Measurements from ENCODE around the gene UTS2R. TPM values are rescaled to one million over a fixed set of nuclear protein-coding genes. Genes with fewer than 3 reads are reported as not detected.

The UTS2R gene
- total RNA-seq, 2 experiments from 2014 or later: not detected

DNA sequence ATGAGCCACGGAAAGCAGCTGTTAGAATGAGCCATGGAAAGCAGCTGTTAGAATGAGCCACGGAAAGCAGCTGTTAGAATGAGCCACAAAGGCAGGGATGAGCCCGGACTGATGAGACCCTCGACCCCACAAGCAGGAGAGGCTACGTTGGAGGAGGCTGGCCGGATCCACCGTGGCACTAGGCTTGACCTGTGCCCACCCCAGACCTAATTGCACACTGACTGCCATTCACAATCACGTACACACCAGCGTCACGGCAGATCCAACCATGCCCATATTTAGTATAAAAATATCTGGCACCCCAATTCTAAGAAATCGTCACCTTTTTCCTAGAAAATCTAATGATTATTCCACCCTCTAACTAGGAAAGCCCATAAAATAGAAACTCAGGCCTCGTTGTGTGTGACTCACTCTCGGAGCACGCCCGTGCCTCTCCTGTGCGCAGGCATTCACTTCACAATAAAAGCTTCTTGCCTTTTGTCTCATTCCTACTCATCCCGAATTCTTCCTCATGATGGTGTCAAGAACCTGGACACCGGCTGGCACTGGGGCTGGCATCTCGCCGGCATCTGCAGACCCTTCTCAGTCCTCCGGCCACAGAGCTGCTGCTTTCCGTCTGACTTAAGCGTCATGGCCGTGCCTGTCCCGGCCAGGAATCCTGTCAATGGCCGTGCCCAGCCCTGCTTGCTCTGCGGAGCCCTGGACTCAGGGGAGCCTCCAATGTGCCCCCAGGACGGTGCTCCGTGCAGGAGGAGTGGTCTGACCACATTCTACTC, 32.5 kb upstream of the UTS2R start:
- POLR2A ChIA-PET: no interaction called here
- intact Hi-C loops (cut with DNase I, micrococcal nuclease): loop anchor here in 1 of 2 experiments (5.0 kb wide), 1 partner anchor 42 kb away; no protein-coding TSS in a partner anchor
- no peak overlapping the region for H3K27ac Mint-ChIP-seq

GRCh38 chr17:82339634-82340580, 31.7 kb upstream of the UTS2R start:
- no peak overlapping the region for H3K4me3 Mint-ChIP-seq
- POLR2A ChIA-PET: no interaction called here
- H3K27me3 ChIP-seq (ENCODE audit: control insufficient read depth in 1 of 2, insufficient read depth in 2 of 2, low read length in 2 of 2): no peaks in the 10 kb centered on the region
- no peaks in the 10 kb centered on the region for H3K9me3 Mint-ChIP-seq
- no peak overlapping the region for H3K27ac Mint-ChIP-seq
- no peak for TF ChIP-seq CTCF (IDR thresholded peaks at IDR 0.05)
- CTCF ChIA-PET: no interaction called here
- H3K4me3 ChIP-seq (ENCODE audit: low read length): no peak overlapping the region
- H3K27me3 Mint-ChIP-seq: peaks cover 2% of the 10 kb centered on the region
- peaks cover 6% of the 10 kb centered on the region for H3K4me1 Mint-ChIP-seq (ENCODE audit: low read depth)
- ATAC-seq (ENCODE audit: poor library complexity) (no peak), DNase-seq (no peak)
- H3K27ac ChIP-seq (ENCODE audit: low read depth in 1 of 2, low read length in 2 of 2): no peak overlapping the region
- intact Hi-C loops (cut with DNase I, micrococcal nuclease): loop anchor here in 1 of 2 experiments (5.0 kb wide), 1 partner anchor 43 kb away; no protein-coding TSS in a partner anchor
- no peaks in the 10 kb centered on the region for H3K36me3 Mint-ChIP-seq (ENCODE audit: low read depth)
- H3K36me3 ChIP-seq (ENCODE audit: insufficient read depth, low read length): no peaks in the 10 kb centered on the region
- H3K9me3 ChIP-seq (ENCODE audit: control insufficient read depth in 1 of 2, insufficient read depth in 1 of 2, low read length in 2 of 2): no peaks in the 10 kb centered on the region
- peaks cover 5% of the 10 kb centered on the region for H3K4me1 ChIP-seq (ENCODE audit: insufficient read depth, low read length)

More for the DNA sequence above, 32.5 kb upstream of the UTS2R start:
- no peaks in the 10 kb centered on the region for H3K36me3 Mint-ChIP-seq (ENCODE audit: low read depth)
- no peak for TF ChIP-seq CTCF (IDR thresholded peaks at IDR 0.05)
- H3K9me3 ChIP-seq (ENCODE audit: control insufficient read depth in 1 of 2, insufficient read depth in 1 of 2, low read length in 2 of 2): no peaks in the 10 kb centered on the region
- DNase-seq: no peak
- no peaks in the 10 kb centered on the region for H3K36me3 ChIP-seq (ENCODE audit: insufficient read depth, low read length)
- no peak overlapping the region for H3K4me3 ChIP-seq (ENCODE audit: low read length)
- H3K27ac ChIP-seq (ENCODE audit: low read depth in 1 of 2, low read length in 2 of 2): no peak overlapping the region
- no peaks in the 10 kb centered on the region for H3K9me3 Mint-ChIP-seq
- ATAC-seq (ENCODE audit: poor library complexity): no peak
- H3K4me1 ChIP-seq (ENCODE audit: insufficient read depth, low read length): peaks cover 14% of the 10 kb centered on the region
- H3K27me3 Mint-ChIP-seq: peaks cover 4% of the 10 kb centered on the region
- H3K4me1 Mint-ChIP-seq (ENCODE audit: low read depth): peaks cover 7% of the 10 kb centered on the region
- H3K27me3 ChIP-seq (ENCODE audit: control insufficient read depth in 1 of 2, insufficient read depth in 2 of 2, low read length in 2 of 2): peaks cover 0 to 5% of the 10 kb centered on the region in 2 experiments
- CTCF ChIA-PET: interaction anchor here (1.5 kb wide), 1 partner anchor 18 kb away, joined by 5 read pairs; no protein-coding TSS in a partner anchor
- no peak overlapping the region for H3K4me3 Mint-ChIP-seq

DNA sequence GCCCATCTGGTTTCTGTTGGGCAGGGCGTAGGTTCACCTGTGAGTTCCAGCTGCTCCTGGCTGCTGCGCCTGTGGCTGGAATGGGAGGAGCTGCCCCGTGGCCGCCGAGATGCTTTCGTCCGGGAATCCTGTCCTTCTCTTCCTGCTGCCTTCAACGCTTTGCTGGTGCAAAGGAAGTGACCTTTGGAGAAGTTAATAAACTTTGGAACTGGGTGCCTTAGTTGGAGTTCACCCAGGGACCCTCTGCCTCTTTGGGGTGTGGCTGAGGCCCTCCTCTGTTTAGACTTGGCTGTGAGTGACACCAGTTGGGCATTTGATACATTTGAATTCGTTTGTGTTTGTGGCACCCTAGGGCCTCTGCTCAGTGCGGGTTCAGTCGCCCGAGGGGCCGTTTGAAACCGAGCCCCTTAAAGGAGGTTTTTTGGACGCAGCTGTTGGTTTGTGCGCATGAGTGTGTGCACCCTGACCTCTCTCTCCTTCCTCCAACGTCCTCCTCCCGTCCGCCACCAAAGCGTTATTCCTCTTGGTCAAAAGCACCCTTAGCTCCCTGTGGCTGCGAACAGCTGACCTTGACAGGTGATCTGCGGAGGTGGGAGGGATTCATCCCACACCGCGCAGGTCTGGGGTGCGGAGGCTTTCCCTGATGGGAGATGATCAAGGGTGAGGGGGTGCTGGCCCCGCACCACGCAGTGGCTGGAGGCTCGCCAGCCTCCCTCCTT, 29.0 kb upstream of the UTS2R start:
- Histone ChIP-seq H3K4me1 (ENCODE audit: insufficient read depth, low read length) (peaks cover 8% of the 10 kb centered on the region), H3K9me3 (ENCODE audit: control insufficient read depth in 1 of 2, insufficient read depth in 1 of 2, low read length in 2 of 2) (no peaks in the 10 kb centered on the region), H3K27me3 (ENCODE audit: control insufficient read depth in 1 of 2, insufficient read depth in 2 of 2, low read length in 2 of 2) (no peaks in the 10 kb centered on the region), H3K27ac (ENCODE audit: low read depth in 1 of 2, low read length in 2 of 2) (no peak overlapping the region), H3K4me3 (ENCODE audit: low read length) (no peak overlapping the region), H3K36me3 (ENCODE audit: insufficient read depth, low read length) (no peaks in the 10 kb centered on the region)
- ChIA-PET POLR2A (interaction anchor here (1.1 kb wide), 1 partner anchor 44 kb away, joined by 3 read pairs; no protein-coding TSS in a partner anchor), CTCF (no interaction called here)
- H3K27ac Mint-ChIP-seq: no peak overlapping the region
- intact Hi-C loops (cut with DNase I, micrococcal nuclease): no loop called here
- no peak for TF ChIP-seq CTCF (IDR thresholded peaks at IDR 0.05)
- H3K36me3 Mint-ChIP-seq (ENCODE audit: low read depth): no peaks in the 10 kb centered on the region
- H3K9me3 Mint-ChIP-seq: no peaks in the 10 kb centered on the region
- H3K27me3 Mint-ChIP-seq: peaks cover 7% of the 10 kb centered on the region
- no peak overlapping the region for H3K4me3 Mint-ChIP-seq
- H3K4me1 Mint-ChIP-seq (ENCODE audit: low read depth): peaks cover 6% of the 10 kb centered on the region
- ATAC-seq (ENCODE audit: poor library complexity) (no peak), DNase-seq (no peak)

All from CD4-positive, alpha-beta T cell (primary cell).